Kidney capillary endothelial cell (primary cell): ENCODE data around the gene NPHS1.
"Not testable (repeated sequence)": the region's sequence is repeated elsewhere in the genome, so short reads cannot be mapped to it uniquely, and the experiment has no call there.

Experiments used
- DNase-seq: peaks from one replicate; pipeline ENCODE4 v3.0.0-alpha.2; 2018; ENCODE audit warnings: low spot score

The NPHS1 gene, protein sequence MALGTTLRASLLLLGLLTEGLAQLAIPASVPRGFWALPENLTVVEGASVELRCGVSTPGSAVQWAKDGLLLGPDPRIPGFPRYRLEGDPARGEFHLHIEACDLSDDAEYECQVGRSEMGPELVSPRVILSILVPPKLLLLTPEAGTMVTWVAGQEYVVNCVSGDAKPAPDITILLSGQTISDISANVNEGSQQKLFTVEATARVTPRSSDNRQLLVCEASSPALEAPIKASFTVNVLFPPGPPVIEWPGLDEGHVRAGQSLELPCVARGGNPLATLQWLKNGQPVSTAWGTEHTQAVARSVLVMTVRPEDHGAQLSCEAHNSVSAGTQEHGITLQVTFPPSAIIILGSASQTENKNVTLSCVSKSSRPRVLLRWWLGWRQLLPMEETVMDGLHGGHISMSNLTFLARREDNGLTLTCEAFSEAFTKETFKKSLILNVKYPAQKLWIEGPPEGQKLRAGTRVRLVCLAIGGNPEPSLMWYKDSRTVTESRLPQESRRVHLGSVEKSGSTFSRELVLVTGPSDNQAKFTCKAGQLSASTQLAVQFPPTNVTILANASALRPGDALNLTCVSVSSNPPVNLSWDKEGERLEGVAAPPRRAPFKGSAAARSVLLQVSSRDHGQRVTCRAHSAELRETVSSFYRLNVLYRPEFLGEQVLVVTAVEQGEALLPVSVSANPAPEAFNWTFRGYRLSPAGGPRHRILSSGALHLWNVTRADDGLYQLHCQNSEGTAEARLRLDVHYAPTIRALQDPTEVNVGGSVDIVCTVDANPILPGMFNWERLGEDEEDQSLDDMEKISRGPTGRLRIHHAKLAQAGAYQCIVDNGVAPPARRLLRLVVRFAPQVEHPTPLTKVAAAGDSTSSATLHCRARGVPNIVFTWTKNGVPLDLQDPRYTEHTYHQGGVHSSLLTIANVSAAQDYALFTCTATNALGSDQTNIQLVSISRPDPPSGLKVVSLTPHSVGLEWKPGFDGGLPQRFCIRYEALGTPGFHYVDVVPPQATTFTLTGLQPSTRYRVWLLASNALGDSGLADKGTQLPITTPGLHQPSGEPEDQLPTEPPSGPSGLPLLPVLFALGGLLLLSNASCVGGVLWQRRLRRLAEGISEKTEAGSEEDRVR (N-terminal part only)

DNA sequence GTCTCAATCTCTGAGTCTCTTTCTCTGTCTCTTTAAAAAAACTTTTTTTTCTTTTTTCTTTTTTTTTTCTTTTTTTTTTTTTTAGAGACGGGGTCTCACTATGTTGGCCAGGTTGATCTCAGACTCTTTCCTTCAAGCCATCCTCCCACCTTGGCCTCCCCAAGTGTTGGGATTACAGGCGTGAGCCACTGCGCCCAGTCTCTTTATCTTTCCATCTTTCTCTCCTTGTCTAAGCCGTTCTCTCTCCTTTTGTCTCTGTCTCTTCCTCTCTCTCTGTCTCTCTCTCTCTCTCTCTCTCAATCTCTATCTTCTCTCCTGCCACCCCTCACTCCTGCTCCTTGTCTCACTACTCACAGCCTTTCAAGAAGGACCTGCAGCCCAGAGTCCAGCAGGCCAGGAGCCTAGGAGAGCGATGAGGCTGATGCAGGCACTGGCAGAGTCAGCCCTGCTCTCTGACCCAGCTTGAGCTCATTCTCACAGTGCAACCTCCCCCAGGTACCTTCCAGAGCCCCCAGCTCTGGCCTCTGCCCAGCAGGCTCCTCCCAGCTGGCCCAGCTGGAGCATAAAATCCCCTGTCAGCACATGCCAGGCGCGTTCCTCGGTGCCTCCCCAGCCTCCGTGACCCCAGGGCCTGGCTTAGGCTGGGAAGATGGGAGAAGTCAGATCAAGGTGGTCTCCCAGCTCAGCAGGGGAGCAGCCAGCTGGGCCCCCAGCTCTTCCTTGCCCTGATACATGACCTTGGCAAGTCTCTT is at the start of gene NPHS1:
TSS of gene NPHS1 (minus strand) at position 476 of the 752 bp plus-strand sequence. CDS start 667 bp downstream, outside the sequence.
- DNase-seq = no peak

DNA sequence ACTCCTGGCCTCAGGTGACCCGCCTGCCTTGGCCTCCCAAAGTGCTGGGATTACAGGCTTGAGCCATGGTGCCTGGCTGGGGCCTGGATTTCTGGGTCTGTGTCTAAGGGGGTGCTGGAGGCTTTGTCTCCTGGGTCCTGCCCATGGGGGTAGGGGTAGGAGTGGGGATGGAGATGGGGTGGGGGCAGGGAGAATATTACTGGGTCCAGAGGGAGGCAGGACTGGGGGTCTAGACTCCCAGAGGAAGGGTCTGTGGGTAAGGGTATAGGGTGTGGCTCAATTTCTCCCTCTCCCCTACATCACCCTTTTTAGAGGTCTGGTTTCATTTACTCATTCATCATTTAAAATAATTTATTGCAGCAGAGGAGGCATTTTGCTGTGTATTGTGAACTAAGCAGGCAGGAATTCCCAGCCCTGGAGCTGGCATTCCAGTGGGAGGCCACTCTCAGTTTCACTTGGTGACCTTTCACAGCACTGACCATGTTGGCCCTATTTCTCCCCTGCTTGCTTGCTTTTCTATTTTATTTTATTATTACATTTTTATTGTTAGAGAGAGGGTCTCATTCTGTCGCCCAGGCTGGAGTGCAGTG is 48.8 kb upstream of the NPHS1 start:
- DNase-seq = no peak

DNA sequence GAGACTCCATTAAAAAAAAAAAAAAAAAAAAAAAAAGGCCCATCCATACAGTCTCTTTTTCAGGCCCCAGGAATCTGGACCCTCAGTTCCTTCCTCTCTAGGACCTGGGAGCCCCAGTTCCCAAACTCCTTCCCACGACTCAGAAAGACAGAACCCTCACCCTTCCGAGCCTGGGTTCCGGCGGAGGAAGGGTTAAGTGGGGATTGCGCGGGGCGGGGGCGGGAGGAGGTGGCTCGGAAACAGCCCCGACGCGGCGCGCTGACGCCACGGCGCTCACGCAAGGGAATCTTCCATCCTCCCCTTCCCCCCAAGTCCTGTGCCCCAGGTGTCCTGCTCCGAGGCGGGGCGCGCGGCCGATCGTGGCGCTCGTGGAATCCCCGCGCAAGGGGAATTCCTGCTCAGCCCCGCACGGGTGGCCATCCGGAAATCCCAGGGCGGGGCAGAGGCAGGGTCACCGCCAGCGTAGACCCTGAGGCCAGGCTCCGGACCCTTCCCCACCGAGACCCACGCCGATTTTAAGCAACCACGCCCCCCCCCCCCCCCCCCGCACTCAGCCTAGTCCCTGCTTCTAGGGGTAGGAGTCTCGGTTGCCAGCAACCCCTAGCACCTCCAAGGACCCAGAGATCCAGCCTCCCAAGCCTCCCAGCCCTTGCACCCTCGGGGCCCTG is 47.4 kb upstream of the NPHS1 start:
- DNase-seq = peak; percentile 66

DNA sequence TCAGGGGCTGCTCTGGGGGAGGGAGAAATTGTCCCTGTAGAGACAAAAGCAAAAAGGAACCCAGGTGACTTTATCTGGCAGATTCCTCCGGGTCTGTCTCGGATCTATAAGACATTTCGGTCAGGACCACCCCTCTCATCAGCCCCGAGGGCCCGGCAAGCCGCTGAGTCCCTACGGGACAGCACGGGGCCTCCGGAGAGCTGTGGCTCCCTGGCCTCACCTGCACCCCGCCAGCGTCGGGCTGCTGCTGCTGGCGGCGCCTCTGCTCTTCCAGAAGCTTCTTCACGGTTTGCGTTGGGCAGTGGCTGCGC is 46.1 kb upstream of the NPHS1 start:
- no peak for DNase-seq

DNA sequence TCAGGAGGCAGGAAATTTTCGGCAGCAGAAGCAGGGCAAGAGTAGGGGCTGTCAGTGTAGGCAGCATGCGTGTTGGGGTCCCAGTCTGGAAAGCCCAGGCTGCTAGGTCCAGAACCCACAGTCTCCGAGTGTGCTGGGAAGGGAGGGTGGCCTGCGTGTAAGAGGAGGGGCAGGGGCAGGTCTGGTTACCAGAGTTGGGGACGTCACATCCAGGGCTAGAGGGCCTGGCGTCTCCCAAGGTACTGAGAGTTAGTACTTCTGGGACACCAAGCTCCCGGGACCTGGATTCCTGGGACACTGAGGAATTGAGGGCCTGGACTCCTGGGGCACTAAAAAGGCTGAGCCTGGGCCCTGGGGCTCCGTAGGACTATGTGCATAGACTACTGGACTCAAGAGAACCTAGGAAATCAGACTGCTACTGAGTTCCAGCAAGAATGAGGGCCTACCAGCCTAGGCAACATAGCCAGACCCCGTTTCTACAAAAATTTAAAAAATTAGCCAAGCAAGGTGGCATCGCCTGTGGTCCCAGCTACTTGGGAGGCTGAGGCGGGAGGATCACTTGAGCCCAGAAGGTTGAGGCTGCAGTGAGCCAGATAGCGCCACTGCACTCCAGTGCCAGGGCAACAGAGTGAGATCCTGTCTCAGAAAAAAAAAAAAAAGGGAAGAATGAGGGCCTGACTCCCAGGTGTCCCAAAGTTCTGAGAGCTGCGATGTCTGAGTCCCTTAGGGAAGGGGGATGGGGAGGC is 45.6 kb upstream of the NPHS1 start:
- DNase-seq = no peak

DNA sequence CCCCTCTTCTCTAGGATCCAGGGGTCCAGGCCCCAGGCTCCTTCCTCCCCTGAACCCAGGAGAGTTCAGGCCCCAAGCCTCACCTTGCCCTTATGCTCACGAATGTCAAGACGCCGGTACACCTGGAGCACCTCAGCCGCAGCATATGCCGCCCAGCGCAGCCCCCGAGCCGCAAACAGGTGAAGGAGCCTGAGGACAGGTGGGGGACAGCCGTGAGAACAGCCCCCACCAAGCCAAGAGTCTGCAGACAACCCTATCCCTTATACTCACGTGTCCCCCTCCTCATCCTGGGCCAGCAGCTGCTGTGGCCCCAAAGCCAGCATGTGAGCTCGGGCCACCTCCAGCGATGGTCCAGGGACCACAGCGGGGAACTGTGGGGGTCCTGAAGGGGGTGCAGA is 44.3 kb upstream of the NPHS1 start:
- DNase-seq = no peak

DNA sequence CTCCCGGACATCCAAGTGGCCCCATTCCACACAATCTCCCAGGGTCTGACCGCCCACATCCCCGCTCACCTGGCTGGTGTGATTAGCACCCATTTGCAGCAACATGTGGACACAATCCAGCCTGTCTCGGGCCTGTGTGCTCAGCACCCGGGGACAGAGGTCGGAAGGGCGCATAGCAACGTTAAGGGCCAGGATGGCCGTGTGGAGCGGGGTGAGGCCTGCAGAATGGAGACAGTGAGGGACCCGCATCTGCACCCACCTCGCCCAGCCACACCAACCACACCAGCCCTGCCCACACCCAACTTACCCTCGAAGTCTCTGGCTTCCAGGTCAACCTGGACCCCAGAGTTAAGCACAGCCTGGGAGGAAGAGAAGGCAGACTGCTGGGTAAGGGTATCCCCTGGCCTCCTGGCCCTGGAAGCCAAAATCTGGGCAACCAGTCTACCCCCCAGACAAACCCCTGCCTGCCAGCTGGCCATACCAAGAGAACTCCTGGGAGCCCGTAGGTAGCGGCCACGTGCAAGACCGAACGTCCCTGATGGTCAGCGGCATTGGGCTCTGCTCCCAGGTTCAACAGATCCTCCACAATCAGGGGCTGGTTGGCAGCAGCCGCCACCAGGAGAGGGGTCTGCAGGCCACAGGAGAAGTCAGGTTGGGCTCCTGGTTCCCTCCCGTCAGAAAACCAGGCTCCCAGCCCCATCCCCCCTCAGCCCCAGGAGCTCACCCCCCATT is 43.8 kb upstream of the NPHS1 start:
- no peak for DNase-seq

DNA sequence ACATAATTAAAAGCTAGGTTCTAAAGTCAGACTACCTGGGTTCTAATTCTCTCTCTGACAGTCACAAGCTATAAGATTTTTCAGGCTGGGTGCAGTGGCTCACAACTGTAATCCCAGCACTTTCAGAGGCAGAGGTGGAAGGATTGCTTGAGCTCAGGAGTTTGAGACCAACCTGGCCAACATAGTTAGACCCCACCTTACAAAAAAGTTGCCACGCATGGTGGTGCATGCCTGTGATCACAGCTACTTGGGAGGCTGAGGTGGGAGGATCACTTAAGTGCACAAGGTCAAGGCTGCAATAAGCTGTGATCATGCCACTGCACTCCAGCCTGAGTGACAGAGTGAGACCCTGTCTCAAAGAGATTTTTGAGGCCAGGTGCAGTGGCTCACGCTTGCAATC is 42.0 kb upstream of the NPHS1 start:
- DNase-seq = no peak

DNA sequence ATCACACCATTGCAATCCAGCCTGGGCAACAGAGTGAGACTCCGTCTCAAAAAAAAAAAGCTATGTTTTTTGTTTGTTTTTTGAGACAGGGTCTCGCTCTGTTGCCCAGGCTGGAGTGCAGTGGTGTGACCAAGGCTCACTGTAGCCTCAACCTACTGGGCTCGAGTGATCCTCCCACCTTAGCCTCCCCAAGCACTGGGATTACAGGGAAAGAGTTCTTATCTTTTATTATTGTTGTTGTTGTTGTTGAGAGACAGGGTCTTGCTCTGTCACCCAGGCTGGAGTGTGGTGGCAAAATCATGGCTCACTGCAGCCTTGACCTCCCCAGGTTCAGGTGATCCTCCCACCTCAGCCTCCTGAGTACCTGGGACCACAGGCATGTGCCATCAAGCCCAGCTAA is 39.5 kb upstream of the NPHS1 start:
- DNase-seq = not testable (repeated sequence)

DNA sequence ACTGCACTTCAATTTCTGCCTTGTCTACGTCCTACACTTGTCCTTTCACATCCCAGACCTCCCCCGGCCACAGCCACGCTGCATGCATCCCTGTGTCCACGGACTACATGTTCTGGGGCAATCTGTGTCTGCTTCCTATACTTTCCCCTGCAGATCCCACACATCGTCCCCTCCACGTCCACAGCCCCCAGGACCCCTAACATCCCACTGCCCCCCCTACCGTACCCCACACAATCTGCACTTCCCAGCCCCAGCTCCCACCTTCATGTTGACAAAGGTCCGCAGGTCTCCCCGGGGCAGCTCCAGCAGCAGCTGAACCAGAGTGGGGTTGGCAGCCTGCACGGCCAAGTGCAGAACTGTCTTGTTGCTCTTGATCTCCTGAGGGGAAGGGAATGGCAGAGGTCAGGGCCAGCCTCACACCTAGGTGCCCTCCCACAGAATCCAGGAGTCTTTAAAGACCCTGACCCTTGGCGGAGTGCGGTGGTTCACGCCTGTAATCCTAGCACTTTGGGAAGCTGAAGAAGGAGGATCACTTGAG is 37.9 kb upstream of the NPHS1 start:
- DNase-seq = no peak

DNA sequence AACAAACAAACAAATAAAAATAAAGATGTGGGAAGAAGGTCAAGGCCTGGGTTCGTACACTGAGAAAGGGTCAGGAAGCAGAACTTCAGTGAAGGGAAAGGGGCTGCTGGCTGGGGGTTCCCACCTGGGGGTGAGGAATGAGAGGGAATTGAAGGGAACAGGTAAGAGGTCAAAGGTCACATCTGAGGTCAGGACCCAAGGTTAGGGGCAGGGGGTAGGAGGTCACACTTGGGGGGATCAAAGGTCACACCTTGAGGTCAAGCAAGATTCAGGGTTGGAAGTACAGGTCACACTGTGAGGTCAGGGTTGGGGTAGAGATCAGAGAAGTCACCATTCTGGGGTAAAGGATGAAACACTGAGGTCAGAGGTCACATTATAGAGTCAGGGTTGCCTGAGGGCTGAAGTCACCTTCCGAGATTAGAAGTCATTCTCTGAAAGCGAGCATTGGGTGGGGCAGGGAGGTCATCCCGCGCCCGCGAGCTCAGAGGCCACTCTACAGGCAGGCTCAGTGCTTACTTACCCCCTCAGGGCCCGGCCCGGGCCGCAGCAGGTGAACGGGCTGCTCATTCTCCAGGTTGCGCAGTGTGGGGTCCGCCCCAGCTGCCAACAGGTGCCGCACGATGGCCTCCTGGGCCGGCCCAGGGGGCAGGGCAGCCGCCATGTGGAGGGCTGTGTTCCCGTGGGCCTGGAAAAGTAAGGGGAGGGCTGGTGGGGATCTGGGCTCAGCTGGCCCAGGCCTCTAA is 37.2 kb upstream of the NPHS1 start:
- no peak for DNase-seq

DNA sequence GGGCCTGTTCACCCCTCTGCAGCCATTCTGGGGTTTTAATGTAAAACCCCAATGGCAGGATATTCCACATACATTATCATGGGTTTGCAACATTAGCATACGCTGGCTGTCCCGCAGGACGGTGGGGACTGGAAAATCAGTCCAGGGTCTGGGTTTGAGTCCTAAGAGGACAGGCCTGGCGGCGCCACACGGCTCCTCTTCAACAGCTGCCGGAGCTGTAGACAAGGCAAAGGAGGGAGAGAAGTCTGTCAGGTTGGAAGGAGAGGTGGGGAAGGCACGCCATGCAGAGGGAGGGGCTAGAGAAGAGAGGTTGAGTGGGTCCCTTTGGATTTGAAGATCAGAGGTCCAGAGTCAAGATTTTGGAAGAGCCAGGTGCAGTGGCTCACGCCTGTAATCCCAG is 36.1 kb upstream of the NPHS1 start:
- DNase-seq = no peak

DNA sequence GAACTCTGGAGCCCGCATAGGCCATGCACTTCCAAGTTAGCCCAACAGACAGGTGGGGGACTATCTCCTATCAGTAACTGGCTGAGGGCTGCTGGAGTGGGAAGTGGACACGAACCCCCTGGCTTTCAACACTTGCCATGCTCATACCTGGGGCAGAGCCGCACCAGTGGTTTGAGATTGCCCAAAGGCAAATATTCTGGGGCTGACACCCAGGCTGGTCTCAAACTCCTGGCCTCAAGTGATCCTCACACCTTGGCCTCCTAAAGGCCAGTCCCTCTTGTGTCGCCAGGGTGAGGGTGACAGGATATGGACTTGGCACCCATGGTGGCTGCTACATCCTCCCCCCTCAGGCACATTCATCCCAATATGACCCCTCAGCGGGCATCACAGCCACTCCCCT is 34.9 kb upstream of the NPHS1 start:
- no peak for DNase-seq

DNA sequence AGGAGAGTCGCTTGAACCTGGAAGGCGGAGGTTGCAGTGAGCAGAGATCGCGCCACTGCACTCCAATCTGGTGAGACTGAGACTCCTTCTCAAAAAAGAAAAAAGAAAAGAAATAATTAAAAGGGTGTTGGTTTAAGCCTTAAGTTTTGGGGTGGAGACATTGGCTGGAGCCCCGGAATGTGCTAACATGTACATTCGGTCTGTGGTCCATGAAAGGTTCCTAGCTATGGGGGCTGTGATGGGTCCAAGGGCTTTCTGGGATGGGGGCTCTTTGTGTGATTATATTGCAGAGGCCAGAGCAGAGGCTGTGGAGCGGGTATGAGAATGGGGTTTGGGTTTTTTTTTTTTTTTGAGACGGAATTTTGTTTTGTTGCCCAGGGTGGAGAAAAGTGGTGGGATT is 33.6 kb upstream of the NPHS1 start:
- no peak for DNase-seq

DNA sequence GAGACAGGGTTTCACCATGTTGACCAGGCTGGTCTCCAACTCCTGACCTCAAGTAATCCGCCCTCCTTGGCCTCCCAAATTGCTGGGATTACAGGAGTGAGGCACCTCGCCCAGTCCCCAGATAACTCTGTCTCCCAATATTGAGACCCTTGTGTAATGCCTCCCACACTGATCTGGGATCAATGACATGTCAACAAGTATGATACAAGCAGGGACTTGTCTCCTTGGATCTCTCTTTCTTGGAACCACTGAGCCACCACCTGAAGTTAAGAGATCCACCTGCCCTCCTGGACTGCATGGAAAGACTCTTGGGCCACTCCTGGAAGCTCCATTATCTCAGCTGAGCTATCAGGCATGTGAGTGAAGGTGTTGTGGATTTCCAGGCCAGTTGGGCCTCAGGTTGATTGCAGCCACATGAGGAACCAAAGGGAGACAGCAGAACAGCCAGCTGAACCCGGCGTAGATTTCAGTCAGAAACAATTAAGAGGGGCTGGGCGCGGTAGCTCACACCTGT is 33.0 kb upstream of the NPHS1 start:
- DNase-seq = no peak

DNA sequence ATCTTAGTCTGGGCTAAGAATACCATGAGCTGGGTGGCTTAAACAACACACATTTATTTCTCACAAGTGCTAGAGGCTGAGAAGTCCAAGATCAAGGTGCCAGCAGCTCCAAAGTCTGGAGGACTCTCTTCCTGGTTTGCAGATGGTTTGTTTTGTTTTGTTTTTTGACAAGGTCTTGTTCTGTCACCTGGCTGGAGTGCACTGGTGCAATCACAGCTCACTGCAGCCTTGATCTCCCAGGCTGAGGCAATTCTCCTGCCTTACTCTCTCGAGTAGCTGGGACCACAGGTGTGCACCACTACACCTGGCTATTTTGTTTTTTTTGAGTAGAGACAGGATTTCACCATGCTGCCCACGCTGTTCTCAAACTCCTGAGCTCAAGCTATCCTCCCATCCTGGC is 31.6 kb upstream of the NPHS1 start:
- DNase-seq = no peak

DNA sequence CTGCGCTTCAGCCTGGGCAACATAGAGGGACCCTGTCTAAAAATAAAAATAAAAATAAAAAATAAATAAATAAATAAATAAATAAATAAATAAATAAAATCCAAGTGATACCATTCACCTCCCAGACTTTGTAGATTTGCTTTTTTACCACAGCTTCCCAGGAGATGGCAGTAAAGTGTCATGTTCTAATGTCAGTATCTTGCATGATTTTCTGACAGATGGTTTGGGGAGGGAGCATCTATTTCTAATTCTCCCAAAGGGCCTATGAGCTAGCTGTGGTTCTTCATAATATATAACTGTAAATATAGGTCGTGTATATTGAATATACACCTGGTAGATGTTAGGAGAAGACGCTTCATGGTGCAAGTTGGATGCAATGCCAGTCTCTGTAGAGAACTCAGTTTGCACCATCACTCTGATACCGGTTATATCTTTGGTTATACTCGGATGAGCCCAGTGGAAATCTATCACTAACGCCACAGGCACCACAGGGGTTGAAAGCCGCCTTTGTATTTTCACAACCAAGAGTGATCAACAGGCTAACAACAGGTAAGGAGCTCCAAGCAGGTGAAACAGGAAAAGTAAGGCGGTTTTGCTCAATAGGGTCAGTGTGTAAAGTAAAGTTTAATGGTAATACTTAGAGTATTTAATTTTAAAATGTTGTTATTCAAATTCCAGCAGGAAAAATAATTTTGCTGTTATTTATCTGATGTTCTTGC is 30.0 kb upstream of the NPHS1 start:
- peak; percentile 48 for DNase-seq

DNA sequence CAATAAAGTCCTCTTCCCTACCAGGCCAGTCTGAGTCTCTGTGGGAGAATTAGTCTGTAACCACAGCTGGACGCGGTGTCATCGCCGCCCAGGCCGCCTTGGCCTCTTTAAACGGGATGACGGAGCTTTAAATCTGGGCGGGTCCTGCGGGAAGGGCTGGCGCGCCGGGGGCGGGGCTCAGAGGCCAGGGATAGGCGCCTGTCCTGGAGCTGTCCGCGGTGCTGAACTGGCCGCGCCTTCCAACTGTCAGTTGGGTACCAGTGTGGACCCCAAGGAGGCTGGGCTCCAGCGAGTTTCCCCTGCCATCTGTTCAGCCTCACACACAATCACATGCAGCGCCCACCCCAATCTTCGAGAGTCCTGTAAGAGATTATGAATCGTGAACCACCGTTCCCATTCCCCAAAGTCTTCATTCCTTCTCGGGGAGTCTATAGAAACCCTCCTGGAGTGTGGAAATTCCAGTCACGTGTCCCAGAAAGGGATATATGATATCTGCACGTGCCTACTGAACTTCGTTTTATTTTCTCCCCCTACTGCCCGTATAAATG is 27.5 kb upstream of the NPHS1 start:
- peak; percentile 89 for DNase-seq
